ENCODE results near the gene IFI44L. TPM values are rescaled to one million over a fixed set of nuclear protein-coding genes. Genes with fewer than 3 reads are reported as not detected.

IFI44L gene
- polyA plus RNA-seq, 3 donors = 5.5 to 6.7 (median 6.7) TPM

GRCh38 chr1:78687315-78687714, 67.1 kb downstream of the IFI44L start:
- no peak for DNase-seq

- no peak for DNase-seq
Observed at GRCh38 chr1:78687914-78688313, 67.7 kb downstream of the IFI44L start.

- DNase-seq = peak; percentile 28
Observed at GRCh38 chr1:78688697-78689096, 68.4 kb downstream of the IFI44L start.

- no peak for DNase-seq
Observed at GRCh38 chr1:78690516-78690915, 70.3 kb downstream of the IFI44L start.

- DNase-seq = no peak
Observed at GRCh38 chr1:78691995-78692747, 71.9 kb downstream of the IFI44L start.

Other genes with a start within 250 kb of the IFI44L start
- gene PTGFR, start 129.5 kb upstream of the IFI44L start, polyA plus RNA-seq (ENCODE audit: insufficient read length in 3 of 3) = under 1 TPM; 0.08 to 0.19 (median 0.16) TPM
- 10 to 100 TPM; 12.2 to 14.3 (median 13.4) TPM for gene IFI44, start 29.4 kb downstream of the IFI44L start, polyA plus RNA-seq (ENCODE audit: insufficient read length in 3 of 3)

Data from renal pelvis (tissue), 4 donors.